NCI-H187 (cell line): ENCODE results near the gene PSMB7.

Experiments
- DNase-seq, 2 experiments: peaks; one replicate each; lab custom pipeline; 2025; lab: John Stamatoyannopoulos, UW

The PSMB7 gene

GRCh38 chr9:124410321-124410913, 4.8 kb downstream of the PSMB7 start:
- DNase-seq: no peak

DNA sequence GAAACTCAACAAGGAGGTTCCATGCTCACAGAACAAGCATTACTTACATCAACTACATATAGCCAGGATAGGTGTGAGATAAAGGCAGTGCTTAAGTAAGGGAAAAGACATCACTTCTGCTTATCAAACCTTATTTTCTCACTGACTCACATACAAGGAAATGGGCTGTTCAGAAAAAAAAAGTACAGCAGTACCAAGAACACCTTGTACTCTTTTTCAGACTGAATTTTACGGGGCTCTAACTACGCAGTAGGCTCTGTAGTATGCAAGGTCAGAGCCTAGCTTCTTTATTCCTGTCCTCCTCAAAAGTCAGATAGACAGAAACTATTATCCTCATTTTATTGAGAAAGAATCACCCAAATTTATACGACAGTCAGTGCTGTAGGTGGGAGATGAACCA, 5.8 kb downstream of the PSMB7 start:
- DNase-seq: no peak

DNA sequence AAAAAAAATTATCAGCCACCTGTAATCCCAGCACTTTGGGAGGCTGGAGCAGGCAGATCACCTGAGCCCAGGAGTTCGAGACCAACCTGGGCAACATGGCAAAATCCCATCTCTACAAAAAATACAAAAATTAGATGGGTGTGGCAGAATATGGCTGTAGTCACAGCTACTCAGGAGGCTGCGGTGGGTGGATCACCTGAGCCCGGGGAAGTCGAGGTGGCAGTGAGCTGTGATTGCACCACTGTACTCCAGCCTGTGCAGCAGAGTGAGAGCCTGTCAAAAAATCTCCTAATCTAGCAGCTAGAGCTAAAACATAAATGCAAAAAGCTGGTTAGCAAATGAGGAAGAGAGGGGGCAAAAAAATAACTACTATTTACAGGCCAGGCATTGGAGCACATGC, 12.0 kb downstream of the PSMB7 start:
- DNase-seq: no peak

DNA sequence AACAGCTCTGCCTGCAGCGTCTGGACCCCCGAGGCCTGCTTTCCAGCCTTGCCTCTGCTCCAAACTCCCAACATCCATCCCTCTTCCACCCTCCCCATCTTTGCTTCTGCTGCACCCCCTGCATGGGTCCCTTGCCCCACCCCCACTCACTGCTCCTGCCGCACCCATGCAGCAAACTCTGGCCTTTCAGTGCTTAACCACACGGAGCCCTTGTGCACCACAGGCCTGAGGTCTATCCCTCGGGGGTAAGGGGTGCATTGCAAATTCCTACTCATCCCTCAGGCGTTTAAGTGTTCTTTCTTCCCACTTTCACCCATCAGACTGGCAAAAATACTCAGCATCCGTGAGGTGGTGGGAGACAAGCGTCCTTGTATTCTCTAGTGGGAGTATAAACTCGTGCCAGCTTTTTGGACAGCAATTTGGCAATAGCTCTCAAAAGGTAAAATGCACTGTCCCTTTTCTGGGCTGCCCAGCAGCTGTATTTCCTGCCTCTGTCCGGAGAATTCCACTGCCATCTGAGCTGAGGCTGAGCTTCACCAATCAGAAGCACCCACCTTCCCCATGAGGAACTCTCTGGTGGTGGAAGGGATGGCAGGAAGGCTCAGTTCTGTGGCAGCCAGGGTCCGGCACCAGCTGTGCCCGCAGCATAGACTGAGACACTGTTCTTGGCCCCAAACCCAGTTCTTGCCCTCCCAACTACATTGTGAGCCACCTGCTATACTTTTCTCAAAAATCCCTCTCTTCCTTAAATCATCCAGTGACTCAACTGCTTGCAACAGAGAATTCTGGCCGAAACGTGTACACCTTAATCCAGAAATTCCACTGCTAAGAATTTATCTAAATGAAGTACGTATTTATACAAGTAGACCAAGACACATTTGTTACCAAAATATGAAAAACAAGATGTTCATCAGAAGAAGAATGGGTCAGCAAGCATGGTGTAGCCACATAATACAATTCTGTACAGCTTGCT, 15.0 kb downstream of the PSMB7 start:
- DNase-seq: no peak

GRCh38 chr9:124399323-124399967, 15.8 kb downstream of the PSMB7 start:
- no peak for DNase-seq

GRCh38 chr9:124398191-124398935, 16.9 kb downstream of the PSMB7 start:
- no peak for DNase-seq

GRCh38 chr9:124395826-124396225, 19.4 kb downstream of the PSMB7 start:
- DNase-seq: no peak

DNA sequence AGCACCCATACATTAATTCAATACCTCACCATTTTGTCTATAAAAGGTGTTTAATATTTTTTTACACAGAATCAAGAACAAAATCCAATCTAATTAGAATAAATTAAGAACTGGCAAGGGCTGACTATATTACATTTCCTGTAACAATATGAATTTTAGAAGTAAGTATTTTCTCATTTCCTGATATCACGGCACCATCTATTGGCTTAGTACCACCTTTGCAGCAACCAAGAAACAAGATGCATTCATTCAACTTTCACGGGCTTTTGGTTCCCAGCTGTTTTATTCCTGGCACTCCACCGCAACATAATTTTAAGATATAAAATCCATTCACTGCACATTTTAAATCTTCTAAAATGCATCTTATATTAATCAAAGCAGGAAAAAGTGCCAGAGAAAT, 20.6 kb downstream of the PSMB7 start:
- DNase-seq: no peak

- no peak for DNase-seq
Observed at GRCh38 chr9:124394167-124394566, 21.1 kb downstream of the PSMB7 start.

DNA sequence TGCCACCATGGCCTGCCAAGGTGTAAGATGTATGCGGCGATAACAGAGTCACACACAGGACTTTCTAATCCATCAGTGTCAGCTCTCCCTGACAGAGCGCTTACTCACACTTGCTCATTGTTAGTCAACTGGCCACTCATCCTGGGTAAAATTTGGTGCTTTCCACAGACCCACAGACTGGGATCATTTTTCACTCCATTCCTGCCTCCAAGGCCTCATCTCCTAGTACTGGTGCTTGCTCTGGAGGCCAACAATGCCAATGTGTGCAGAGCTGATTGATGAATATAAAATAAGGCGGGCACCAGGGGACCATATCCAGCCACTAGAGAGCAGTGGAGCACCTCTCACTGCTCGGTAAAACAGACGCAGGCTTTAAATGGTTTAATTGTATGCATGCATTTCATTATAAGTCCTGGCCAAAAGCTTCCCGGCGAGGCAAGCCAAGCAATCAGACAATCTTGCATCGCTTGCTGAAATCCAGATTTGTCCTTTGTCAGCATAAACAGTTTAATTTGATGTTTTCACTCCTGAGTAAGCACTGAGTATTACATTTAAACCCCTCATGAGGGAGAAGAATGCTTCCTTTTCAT, 22.3 kb downstream of the PSMB7 start:
- DNase-seq: no peak

DNA sequence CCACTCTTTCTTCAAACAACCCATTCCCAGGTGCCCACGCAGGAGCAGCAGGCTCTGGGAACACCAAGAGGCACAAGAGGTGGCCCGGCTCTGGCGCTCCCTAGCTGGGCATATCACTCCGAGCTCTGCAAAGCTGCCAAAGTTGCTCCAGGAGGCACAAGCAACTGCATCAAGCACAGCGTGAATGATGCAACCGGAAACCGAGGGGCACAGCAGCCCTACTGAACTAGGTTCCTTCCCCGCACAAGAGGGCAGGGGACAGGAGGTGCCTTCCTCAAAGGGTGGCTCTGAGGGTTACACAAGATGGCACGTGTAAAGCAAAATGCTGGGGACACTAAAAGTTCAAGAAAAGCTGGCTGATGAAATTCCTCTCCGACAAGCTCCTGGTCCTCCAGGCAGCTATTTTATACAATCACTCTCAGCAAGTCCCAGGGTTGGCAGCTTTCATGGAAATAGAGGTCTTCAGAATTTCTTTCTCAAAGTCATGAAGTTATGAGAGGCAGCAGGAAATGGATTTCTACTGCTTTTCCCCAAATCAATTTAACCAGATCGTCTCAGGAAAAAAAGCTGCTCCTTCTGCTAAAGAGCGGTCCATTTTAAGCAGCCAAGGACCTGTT, 22.9 kb downstream of the PSMB7 start:
- no peak for DNase-seq

DNA sequence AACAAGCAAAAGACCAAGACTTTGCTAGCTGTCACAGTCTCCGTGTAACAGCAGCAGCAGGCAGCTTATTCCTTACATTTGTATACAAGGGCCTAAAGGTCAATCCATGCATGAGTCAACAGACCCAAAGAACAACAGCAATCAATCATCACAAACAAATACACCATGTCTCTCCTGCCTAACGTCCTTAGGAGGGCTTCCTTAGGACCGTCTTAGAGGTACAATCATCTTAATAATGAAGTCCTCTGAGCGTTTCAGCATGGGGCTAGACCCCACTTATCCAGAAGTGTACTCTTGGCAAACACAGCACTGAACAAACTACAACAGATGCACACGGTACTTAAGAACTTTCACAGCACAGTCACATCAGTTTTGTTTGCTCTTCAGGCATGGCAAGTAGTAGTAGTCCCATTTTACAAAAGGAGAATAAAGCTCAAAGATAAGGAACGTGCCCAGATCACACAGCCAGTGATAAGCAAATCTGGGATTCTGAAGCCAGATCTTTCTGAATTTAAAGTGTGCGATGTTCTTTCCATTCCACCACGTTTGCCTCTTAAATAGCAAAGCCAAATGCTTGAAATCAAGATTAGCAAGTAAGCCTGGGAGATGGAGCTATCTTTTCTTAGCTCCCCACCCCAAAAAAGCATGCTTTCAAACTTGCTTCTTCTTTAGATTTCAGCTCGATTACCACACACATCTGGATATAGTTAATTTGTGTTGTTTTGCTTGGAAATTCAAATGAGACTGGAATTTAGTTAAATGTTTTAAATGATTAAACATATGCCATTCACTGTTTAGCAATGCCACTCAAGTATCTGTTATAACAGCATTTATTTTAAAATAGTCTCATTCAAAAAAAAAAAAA, 24.2 kb downstream of the PSMB7 start:
- no peak for DNase-seq

DNA sequence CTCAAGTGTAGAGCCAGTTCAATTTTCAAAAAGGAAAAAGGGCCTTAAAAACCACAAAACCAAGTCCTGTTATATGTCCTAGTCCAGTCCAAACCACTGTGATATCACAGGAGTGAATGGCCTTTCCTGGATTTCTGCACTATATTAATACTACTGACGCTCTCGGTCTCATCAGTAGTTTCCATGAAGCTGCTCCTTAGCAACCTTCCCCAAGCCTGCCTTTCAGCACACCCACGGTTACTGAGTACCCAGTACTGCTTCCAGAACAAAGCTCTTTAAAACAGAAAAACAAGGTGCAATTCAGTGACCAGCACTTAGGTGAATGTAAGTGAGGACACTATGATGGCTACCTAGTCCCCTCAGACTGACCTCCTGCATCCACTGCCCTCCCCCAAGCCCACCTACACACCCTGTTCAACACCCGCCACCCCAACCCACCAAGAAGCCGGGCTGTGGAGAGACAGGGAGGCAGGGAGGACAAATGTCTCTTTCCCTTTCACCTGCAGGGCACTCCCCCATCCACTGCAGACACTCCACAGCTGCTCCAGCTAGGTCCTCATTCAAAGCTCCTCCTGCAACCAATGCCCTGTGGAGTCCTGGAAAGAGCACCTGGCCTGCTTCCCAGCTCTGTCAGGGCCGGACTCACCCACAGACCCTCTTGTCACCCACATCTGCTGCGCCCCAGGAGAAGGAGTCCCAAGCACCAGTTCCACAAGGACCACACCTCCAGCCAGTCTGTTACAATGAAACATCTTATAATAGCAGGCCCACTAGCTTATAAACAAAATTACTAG, 25.9 kb downstream of the PSMB7 start:
- DNase-seq: no peak

GRCh38 chr9:124388275-124389048, 26.8 kb downstream of the PSMB7 start:
- DNase-seq: no peak

DNA sequence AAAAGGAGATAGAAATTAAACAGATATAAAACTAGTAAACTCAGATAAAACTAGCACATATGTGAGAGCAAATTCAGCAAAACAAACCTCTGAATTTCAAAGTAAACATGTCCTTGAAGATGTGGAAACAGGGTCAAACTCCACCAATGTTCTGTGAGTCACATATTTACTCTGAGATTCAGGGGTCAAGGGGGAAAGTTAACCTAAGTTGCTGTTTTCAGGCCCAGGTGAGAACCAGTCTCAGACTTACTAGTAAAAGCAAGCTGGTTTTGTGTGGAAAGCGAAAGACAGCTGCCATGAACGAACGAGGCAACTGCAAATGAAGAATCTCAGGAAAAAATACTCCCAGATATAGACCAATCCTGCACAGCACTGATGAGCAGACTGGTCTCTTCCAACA, 29.0 kb downstream of the PSMB7 start:
- DNase-seq: no peak

- DNase-seq: no peak
Observed at GRCh38 chr9:124385623-124386022, 29.6 kb downstream of the PSMB7 start.

- DNase-seq: no peak
Observed at GRCh38 chr9:124384846-124385245, 30.4 kb downstream of the PSMB7 start.

- DNase-seq: no peak
Observed at GRCh38 chr9:124384210-124384609, 31.0 kb downstream of the PSMB7 start.
